NCI-H2081 (cell line): Measurements from ENCODE around the gene XIRP1.
"Not testable (repeated sequence)": the region's sequence is repeated elsewhere in the genome, so short reads cannot be mapped to it uniquely, and the experiment has no call there.

Experiments used
- DNase-seq, 2 experiments: peaks; one replicate each; lab custom pipeline; 2025; lab: John Stamatoyannopoulos, UW

XIRP1 gene, protein sequence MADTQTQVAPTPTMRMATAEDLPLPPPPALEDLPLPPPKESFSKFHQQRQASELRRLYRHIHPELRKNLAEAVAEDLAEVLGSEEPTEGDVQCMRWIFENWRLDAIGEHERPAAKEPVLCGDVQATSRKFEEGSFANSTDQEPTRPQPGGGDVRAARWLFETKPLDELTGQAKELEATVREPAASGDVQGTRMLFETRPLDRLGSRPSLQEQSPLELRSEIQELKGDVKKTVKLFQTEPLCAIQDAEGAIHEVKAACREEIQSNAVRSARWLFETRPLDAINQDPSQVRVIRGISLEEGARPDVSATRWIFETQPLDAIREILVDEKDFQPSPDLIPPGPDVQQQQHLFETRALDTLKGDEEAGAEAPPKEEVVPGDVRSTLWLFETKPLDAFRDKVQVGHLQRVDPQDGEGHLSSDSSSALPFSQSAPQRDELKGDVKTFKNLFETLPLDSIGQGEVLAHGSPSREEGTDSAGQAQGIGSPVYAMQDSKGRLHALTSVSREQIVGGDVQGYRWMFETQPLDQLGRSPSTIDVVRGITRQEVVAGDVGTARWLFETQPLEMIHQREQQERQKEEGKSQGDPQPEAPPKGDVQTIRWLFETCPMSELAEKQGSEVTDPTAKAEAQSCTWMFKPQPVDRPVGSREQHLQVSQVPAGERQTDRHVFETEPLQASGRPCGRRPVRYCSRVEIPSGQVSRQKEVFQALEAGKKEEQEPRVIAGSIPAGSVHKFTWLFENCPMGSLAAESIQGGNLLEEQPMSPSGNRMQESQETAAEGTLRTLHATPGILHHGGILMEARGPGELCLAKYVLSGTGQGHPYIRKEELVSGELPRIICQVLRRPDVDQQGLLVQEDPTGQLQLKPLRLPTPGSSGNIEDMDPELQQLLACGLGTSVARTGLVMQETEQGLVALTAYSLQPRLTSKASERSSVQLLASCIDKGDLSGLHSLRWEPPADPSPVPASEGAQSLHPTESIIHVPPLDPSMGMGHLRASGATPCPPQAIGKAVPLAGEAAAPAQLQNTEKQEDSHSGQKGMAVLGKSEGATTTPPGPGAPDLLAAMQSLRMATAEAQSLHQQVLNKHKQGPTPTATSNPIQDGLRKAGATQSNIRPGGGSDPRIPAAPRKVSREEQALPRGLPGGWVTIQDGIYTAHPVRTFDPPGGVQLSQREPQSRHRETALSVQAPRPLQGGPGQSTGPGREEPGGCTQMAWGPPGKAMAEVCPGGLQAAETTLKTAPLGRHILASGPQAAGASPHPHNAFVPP (N-terminal part only)

DNA sequence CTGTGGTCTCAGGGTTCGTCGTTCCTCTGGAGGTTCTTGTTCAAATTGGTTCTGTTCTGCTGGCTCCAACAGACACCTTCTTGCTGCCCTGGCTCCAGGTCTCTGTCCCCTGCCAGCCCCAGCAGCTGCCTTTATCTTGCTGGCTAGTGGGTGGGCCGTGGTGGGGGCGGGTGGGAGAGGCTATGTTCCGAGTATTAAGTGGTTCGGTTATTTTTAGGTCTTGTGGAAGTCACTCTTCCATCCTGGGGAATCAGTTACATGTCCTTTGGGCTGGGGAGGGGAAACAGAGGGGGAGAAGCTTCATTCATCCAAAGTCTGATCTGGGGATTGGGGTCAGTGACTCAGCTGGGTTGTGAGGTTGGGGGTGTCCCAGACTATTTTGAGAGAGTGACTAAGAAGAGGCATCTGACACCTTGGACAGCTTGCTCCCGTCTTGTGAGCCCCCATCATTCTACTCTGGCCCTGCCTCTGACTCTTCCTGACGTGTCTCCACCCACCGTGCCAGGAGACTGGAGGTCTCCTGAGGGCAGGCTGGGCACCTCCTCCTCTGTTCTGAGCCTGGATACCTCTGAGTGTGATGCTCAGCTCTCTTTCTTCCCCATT is at the start of gene XIRP1:
Gene XIRP1, minus strand, starts transcription at position 106 of the 603 bp plus-strand sequence. CDS start 3,150 bp downstream, outside the sequence.
- no peak for DNase-seq

DNA sequence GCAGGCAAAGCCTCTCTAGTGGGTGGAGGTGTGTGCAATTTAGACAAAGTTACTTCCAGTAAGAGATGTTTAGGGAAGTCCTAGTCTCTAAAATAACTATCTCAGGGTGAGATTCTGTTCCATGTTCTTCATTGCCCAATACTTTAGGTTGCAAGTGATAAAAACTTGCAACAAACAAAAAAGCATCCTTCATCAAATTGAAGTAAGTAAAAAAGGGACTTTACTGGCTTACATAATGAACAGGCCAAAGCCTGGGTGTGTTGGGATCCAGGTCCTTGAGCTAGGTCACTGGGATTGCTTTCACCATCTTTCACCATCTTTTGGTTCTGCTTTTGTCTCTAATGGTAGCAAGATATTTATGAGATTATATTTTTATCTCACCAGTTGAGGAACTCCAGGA is 49.2 kb upstream of the XIRP1 start:
- DNase-seq, result no peak

DNA sequence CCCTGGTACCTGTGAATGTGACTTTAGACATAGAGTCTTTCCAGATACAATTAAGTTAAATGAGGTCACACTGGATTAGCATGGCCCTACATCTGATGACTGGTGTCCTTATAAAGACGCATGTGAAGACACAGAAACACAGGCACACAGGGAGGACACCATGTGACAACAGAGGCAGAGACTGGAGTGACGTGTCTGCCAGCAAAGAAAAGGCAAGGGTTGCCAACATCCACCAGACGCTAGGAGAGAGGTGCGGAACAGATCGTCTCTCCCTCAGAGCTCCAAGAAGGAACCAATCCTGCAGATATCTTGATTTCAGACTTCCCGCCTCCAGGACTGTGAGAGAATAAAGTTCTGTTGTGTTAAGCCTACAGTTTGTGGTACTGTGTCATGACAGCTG is 44.6 kb upstream of the XIRP1 start:
- DNase-seq, result no peak

DNA sequence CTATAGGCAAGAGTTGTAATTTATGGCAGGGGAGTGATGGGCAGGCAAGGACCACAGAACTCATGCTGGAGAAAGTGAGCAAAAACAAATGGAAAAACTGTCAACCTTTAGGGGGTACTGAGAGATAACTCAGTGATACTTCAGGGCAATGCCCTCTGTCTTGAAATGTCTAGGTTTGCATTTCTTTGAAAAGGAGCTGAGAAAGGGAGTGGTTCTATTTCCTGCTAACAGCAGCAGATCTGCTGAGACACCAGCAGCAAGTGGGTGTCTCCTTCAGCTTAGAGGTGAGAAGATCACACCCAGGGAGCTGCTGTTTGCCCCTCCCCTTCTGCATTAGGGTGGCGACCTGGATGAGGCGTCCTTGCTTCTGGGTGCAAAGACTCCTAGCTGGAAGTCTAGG is 42.3 kb upstream of the XIRP1 start:
- DNase-seq, result no peak

DNA sequence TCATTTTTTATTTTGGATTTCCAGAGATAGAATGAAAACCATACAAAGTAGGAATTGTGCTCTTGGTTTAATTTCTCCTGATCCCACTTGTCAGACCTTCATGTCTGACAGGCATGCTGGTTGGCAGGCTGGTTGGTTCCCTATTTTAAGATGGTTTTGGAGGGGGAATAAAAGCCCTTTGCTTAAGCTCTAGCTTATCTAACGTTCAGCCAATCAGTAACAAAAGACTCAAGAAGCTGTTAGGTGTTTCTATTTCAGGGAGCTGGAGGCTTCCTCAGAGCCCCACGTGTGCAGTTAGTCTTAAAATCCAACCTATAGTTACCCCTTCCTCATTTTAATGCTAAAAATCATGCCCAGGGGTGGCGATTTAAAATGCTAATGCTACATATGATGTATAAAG is 40.5 kb upstream of the XIRP1 start:
- no peak for DNase-seq

DNA sequence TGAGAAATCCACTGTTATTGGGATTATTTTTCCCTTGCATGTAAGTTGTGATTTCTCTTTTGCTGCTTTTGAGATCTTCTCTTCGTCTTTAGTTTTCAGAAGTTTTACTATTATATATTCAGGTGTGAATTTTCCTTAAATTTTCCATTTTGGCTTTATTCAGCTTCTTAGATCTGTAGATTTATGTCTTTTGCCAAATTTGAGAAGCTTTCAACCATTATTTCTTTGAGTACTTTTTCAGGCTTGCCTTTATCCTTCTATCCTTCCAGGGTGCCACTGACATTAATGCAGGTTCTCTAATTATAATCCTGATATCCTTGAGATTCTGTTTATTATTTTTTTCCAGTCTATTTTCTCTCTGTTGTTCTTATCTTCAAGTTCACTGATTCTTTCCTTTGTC is 38.1 kb upstream of the XIRP1 start:
- no peak for DNase-seq

DNA sequence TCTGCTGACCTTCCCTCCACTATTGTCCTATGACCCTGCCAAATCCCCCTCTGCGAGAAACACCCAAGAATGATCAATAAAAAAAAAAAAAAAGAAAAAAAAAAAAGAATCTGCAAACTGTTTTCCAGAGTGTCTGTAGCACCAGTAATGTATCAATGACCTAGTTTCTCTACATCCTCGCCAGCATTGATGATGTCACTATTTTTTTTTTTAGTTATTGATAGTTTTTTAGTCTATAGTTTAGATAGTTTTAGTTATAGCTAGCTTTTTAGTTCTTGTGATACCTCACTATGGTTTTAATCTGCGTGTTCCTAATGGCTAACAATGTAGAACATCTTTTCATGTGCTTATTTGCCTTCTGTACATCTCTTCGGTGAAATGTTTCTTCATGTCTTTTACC is 36.1 kb upstream of the XIRP1 start:
- no peak for DNase-seq

DNA sequence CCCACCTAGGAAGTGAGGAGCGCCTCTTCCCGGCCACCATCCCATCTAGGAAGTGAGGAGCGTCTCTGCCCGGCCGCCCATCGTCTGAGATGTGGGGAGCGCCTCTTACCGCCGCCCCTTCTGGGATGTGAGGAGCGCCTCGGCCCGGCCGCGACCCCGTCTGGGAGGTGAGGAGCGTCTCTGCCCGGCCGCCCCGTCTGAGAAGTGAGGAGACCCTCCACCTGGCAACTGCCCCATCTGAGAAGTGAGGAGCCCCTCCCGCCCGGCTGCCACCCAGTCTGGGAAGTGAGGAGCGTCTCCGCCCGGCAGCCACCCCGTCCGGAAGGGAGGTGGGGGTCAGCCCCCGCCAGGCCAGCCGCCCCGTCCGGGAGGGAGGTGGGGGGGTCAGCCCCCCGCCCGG is 35.2 kb upstream of the XIRP1 start:
- not testable (repeated sequence) for DNase-seq

DNA sequence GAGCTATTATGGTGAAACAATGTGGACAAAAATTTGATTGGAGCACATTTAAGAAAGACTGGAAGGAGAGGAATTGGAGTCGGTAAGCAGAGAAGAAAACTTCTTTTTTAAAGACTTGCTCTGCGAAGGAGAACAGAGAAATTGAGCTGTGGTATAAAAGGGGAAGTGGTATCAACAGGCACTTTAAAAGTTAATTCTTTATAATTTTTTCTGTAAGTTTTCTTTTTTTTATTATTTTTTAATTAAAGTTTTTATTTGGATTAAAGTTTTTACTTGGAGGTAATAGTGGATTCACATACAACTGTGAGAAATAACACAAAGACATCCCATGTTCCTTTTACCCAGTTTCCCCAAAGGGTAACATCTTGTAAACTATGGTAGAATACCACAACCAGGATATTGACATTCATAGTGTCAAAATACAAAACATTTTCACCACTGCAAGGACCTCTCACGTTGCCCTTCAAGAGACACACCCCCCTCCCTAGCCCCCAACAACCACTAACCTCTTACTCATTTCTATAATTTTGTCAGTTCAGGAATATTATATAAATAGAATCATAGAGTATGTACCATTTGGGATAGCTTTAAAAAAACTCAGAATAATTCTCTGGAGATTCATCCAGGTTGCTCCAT is 33.8 kb upstream of the XIRP1 start:
- DNase-seq, result no peak

DNA sequence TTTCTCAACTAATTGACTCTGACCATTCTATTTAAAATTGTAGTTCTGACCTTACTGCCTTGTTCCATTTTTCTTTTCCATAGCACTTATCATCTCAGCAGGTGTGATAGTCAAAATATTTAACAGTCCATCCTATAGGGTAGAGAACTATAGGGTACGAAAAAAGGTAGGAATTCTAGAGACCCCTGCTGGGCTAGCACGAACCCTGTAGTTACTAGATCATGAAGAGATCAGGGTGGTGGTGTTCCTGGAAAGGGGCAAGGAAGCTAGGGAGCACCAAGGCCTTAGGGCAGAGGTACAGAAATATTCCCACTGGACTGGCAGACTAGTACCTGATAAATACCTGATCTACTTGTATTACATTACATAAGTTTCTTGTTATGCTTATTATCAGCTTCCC is 31.9 kb upstream of the XIRP1 start:
- no peak for DNase-seq

DNA sequence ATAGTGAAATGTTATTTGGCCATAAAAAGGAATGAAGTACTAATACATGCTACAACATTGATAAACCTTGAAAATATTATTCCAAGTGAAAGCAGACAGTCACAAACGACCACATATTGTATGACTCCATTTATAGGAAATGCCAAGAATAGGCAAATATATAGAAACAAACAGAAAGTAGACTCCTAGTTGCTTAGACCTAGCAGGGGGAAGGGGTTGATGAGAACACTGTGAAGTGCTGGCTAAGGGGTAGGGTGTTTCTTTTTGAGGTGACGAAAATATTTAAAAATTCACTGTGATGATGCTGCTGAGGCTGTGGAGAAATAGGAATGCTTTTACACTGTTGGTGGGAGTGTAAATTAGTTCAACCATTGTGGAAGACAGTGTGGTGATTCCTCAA is 30.5 kb upstream of the XIRP1 start:
- no peak for DNase-seq

DNA sequence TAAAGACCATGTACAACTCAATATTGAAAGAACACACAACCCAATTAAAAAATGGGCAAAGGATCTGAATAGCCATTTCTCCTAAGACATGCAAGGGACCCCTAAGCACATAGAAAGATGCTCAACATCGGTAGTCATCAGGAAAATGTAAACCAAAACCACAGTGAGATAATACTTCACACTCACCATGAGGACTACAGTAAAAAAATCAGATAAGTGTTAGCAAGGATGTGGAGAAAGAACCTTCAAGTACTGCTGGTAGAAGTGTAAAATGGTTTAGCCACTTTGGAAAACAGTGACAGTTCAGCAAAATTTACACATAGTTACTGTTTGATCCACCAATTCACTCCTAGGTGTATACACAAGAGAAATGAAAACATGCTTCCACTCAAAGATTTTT is 30.1 kb upstream of the XIRP1 start:
- DNase-seq, result no peak

DNA sequence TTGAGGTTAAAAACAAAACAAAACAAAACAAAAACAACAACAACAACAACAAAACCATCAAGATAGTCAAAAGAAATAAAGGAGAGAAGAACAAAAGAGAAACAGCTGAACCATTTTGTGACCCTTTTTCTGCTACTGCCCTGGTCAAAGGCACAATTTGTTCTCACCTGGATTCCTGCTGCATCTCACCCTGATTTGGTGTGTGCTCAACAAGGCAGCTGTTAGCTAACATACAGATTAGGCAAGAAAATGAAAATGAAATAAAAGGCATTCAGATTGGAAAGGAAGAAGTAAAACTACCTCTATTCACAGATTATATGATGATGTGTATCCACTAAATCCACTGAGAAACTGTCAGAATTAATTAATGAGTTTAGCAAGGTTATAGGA is 28.7 kb upstream of the XIRP1 start:
- no peak for DNase-seq

DNA sequence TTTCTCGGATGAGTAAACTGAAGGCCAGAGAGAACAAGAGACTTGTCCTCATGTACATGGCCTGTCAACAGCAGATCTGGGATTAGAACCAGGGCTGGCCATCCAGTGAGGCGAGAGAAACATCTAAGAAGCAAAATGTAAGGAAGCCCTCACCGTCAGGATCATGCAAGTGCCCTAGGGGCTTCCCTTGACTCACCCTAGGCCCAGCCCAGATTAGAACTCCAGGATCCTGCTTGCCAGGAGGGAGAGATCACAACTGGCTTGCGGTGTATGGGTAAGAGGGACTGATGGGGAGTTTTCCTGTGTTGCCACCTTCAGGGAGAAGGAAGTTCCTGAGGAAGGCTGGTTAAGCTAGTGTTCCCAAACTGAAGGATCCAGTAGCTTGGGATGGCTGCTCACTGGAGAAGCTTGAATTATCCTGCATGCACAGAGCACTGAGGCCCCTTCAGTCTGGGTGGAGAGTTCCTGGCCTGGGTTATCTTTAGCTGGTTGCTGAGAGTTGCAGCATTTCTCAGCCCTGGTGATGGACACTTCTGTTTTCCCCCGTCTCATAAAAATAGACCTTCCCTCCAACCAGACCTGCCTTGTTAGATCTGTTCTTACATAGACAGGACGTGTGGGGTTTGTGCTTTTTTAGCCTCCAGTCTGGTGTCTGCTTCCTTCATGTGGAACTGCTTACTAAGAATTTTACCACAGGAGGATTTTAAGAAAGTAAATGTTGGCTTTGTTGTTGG is 28.2 kb upstream of the XIRP1 start:
- DNase-seq, result no peak

DNA sequence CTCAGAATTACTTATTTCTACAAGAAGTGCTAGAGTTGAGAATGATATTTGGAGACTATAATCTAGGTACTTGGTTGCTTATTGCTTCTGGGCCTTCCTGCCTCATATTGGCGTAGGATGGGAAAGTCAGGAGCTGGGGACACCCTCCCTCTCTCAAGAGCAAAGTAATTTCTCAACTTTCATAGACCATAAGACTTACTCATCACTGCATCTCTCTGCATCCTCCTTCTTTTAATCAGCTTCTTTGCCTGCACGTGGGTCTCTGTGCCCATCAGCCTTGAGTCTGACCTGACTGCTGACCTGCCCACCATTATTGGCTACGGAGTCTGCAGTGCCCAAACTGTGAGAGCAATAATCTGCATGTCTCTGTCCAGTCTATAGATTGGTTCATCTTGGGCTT is 27.3 kb upstream of the XIRP1 start:
- DNase-seq, result no peak

DNA sequence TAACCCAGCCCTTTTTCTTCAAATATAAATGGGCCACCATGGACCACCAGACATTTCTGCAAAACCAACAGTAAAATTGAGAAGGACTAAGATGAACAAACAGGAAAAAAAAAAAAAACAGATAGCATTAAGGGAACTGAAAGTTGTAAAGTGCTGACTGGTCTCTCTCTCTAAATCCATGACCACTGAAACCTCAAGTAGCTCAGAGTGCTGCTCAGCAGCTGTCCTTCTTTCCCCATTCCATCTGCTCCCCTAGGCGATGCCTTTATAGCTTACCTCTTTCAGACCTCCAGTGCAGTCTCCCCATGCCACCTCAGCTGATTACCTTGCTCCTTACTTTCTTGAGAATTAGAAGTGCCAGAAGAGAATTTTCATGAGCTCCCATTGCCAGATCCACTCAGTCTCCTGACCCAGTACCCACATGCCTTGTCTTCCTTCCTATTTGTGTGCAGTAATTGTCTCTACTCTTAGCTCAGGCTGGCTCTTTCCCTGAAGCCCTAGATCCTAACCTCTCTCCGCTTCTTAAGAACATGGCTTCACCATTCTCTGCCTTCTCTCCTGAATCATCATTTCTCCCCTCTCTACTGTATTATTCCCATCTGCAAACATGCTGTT is 23.9 kb upstream of the XIRP1 start:
- DNase-seq, result no peak

DNA sequence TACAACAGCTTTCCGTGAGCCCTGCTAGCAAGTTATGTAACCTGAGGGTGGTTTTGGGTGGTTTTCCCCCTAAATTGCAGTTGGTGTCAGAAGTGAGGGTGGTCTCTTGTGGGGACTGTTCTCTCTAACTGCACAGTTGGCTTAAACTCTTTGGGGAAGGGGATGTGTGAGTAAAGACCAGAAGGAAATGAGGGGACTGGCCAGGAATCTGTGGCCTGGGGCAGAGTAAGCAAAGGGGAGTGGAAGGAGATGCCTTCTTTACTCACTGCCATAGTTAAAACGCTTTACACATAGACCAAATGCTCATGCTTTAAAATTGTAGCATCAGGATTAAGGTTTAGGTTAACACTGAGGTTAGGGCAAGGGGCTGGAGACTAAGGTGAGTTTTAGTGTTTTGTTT is 21.2 kb upstream of the XIRP1 start:
- DNase-seq, result no peak

DNA sequence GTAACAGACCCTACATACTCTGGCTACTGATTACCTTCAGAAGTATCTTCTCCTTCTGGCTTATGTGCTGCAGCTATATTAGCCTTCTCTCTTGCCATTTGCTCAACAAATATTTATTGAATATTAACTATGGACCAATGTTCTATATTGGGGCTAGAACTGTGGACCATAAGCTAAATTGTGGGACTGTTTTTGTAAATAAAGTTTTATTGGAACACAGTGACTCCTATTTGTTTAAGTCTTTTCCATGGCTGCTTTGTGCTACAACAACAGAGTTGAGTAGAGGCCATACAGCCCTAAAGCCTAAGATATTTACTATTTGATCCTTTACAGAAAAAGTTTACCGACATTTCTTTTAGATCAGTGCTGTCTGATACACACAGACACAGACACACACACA is 20.3 kb upstream of the XIRP1 start:
- no peak for DNase-seq

DNA sequence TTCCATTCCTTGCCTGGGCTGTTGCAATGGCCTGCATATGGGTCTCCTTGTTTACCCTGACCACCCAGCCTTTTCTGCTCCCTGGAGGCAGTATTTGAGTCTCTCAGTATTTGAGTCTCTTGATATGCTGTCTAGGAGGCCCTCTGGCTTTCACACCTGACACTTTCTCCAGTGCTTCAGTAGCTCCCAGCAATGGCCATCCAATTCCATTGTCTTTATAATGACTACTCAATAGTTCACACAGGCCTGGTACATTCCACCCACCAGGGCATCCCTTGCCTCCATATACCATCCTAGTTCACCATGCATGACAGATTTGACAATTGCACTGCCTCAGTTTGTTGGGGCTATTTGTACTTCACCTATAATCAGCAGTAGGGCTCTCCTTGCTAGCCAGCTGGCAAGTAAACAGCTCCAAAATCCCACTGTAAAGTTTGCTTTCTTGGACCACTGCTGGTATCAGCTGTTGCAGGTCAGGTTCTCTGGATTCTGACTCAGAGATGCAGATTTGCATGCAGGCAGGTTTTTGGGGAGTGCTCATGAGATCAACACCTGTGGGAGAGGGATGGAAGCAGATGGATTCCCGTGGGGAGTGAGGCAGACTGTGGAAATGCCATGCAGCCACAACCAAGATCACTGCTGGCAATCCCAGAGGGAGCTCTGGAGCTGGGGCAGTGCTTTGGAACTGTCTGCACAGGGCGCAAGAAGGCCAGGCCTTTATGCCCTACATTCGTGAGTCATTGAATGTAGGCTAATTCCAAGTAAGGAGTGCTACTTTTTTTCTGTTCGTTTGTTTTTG is 19.1 kb upstream of the XIRP1 start:
- no peak for DNase-seq

DNA sequence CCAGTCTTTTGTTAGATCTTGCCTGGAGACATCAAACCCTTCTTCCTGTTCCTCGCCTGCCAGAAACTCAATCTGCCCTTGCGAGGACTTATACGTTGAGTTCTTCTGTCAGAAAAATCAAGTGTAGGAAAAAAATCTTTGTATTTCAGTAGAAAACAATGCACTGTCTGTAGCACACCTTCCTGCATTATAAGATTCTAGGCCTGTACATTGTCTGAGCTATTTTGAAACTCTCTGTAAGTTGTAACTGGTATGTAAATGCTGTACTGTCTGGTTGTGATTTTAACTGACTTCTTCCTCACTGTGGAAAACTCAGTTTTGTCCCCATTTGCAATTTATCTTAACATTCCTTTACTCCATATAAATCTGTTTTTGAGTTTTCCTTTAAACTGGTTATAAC is 17.7 kb upstream of the XIRP1 start:
- no peak for DNase-seq
